ENCODE results near the gene AKAP8L. TPM values are rescaled to one million over a fixed set of nuclear protein-coding genes. Genes with fewer than 3 reads are reported as not detected.

AKAP8L gene
- total and polyA plus RNA-seq, 9 of the 15 experiments (the other 6 are each of a cell fraction or from before 2014, with no cell fraction given) = 2.4 to 116 (median 70.7) TPM

DNA sequence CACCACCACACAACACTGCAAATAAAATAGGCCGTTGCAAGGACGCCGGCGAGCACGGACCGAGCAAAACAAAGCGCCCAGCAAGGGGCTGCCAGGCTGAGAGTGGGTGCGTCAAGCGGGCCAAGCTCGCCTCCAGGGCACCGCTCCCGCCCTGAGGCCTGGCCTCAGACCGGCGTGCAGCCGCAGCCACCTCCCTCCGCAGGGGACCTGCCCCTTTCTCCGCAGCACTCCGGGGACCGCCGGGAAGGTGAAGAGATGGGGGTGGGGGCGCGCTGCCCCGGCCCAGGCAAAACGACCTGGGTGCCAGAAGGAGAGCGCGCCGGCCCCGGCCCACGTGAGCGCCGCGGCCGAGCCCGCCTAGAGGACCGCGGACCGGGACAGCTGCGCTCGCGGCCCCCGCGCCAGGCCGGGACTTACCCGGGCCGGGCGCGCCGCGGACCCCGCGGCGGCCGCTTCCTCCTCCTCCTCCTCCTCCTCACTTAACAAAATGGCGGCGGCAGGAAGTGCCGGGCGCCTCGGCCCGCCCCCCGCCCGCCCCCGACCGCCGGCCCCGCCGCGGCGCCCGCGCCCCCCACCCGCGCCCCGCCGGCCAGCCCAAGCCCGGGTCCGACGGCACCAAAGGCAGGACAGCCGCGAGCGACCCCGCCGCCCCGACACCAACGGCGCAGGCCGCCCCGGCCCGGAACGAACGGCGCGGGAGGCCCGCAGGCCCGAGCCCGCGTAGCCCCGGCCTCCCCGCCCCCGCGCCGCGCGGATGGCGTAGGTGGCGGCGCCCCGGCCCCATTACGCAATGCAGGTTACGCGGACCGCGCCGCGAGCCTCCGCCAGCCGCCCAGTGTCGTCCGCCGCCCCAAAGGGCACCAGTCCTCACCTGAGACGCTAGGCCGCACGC lies 87.1 kb downstream of the AKAP8L start (continued):
- TF ChIP-seq, protein P1, sequence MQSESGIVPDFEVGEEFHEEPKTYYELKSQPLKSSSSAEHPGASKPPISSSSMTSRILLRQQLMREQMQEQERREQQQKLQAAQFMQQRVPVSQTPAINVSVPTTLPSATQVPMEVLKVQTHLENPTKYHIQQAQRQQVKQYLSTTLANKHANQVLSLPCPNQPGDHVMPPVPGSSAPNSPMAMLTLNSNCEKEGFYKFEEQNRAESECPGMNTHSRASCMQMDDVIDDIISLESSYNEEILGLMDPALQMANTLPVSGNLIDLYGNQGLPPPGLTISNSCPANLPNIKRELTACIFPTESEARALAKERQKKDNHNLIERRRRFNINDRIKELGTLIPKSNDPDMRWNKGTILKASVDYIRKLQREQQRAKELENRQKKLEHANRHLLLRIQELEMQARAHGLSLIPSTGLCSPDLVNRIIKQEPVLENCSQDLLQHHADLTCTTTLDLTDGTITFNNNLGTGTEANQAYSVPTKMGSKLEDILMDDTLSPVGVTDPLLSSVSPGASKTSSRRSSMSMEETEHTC (IDR thresholded peaks at IDR 0.05) = no peak
- TF ChIP-seq EGR1 (conservative IDR thresholded peaks at IDR 0.05) (peak; percentile 40), HNRNPLL (IDR thresholded peaks at IDR 0.05; ENCODE audit: low read depth, low read length, poor library complexity, severe bottlenecking) (peak; percentile 94), GABPB1 (CRISPR knock-in tag; IDR thresholded peaks at IDR 0.05) (peak; percentile 54; the same call in 1 of the 2 replicates), TAF1 (IDR thresholded peaks at IDR 0.05; ENCODE audit: control insufficient read depth, extremely low read depth, insufficient read depth, low read length, severe bottlenecking) (peak; percentile 55), TEAD1 (CRISPR knock-in tag; IDR thresholded peaks at IDR 0.05) (no peak), SIN3A (IDR thresholded peaks at IDR 0.05; ENCODE audit: borderline replicate concordance in 2 of 2, control insufficient read depth in 1 of 2, low read depth in 2 of 2, low read length in 2 of 2) (peak in 1 of 2 experiments; percentile 59; a peak in 1 of 4 replicates), GABPA (tag; conservative IDR thresholded peaks at IDR 0.05; ENCODE audit: low read depth) (peak; percentile 86), CREB1 (IDR thresholded peaks at IDR 0.05) (peak; percentile 37; the same call in 1 of the 2 replicates), CREB1 (CRISPR knock-in tag; IDR thresholded peaks at IDR 0.05) (no peak), ELF1 (tag; IDR thresholded peaks at IDR 0.05) (peak; percentile 35; the same call in 1 of the 2 replicates)
- TF ChIP-seq, protein P2, sequence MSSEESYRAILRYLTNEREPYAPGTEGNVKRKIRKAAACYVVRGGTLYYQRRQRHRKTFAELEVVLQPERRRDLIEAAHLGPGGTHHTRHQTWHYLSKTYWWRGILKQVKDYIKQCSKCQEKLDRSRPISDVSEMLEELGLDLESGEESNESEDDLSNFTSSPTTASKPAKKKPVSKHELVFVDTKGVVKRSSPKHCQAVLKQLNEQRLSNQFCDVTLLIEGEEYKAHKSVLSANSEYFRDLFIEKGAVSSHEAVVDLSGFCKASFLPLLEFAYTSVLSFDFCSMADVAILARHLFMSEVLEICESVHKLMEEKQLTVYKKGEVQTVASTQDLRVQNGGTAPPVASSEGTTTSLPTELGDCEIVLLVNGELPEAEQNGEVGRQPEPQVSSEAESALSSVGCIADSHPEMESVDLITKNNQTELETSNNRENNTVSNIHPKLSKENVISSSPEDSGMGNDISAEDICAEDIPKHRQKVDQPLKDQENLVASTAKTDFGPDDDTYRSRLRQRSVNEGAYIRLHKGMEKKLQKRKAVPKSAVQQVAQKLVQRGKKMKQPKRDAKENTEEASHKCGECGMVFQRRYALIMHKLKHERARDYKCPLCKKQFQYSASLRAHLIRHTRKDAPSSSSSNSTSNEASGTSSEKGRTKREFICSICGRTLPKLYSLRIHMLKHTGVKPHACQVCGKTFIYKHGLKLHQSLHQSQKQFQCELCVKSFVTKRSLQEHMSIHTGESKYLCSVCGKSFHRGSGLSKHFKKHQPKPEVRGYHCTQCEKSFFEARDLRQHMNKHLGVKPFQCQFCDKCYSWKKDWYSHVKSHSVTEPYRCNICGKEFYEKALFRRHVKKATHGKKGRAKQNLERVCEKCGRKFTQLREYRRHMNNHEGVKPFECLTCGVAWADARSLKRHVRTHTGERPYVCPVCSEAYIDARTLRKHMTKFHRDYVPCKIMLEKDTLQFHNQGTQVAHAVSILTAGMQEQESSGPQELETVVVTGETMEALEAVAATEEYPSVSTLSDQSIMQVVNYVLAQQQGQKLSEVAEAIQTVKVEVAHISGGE (CRISPR knock-in tag; IDR thresholded peaks at IDR 0.05) = peak in 1 of 3 experiments; percentile 78; a peak in 2 of 6 replicates
- TF ChIP-seq, protein P3, sequence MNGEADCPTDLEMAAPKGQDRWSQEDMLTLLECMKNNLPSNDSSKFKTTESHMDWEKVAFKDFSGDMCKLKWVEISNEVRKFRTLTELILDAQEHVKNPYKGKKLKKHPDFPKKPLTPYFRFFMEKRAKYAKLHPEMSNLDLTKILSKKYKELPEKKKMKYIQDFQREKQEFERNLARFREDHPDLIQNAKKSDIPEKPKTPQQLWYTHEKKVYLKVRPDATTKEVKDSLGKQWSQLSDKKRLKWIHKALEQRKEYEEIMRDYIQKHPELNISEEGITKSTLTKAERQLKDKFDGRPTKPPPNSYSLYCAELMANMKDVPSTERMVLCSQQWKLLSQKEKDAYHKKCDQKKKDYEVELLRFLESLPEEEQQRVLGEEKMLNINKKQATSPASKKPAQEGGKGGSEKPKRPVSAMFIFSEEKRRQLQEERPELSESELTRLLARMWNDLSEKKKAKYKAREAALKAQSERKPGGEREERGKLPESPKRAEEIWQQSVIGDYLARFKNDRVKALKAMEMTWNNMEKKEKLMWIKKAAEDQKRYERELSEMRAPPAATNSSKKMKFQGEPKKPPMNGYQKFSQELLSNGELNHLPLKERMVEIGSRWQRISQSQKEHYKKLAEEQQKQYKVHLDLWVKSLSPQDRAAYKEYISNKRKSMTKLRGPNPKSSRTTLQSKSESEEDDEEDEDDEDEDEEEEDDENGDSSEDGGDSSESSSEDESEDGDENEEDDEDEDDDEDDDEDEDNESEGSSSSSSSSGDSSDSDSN (IDR thresholded peaks at IDR 0.05; ENCODE audit: borderline replicate concordance in 1 of 2, low read depth in 2 of 2, low read length in 2 of 2) = peak in 1 of 2 experiments; percentile 29; a peak in 1 of 4 replicates
- TF ChIP-seq, protein P4, sequence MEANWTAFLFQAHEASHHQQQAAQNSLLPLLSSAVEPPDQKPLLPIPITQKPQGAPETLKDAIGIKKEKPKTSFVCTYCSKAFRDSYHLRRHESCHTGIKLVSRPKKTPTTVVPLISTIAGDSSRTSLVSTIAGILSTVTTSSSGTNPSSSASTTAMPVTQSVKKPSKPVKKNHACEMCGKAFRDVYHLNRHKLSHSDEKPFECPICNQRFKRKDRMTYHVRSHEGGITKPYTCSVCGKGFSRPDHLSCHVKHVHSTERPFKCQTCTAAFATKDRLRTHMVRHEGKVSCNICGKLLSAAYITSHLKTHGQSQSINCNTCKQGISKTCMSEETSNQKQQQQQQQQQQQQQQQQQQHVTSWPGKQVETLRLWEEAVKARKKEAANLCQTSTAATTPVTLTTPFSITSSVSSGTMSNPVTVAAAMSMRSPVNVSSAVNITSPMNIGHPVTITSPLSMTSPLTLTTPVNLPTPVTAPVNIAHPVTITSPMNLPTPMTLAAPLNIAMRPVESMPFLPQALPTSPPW (CRISPR knock-in tag; IDR thresholded peaks at IDR 0.05) = peak; percentile 74
